Right lung (tissue), 5 donors: ENCODE measurements around the gene DHRS7. TPM values are rescaled to one million over a fixed set of nuclear protein-coding genes. Genes with fewer than 3 reads are reported as not detected.

Experiments
- polyA plus RNA-seq, 5 donors: library from polyadenylated mRNA; unstranded; fragments of 120-200 nt; gene quantifications; one replicate each; pipeline versions ENCODE4 v1.2.1 to v1.2.3, GENCODE V29; 2013; ENCODE audit warnings: inconsistent platforms in 1 of 5, low replicate concordance in 1 of 5; ENCODE audit not compliant: insufficient read length in 5 of 5, insufficient read depth in 1 of 5

DHRS7 gene
- polyA plus RNA-seq, 5 donors: 51.5 to 68.9 (median 57.1) TPM

Other genes with a start within 250 kb of the DHRS7 start
- 1 to 10 TPM in 3 of 5 donors, under 1 TPM in 2; 0.47 to 1.4 (median 1.3) TPM for gene LRRC9, start 245.3 kb downstream of the DHRS7 start, polyA plus RNA-seq
- 100 to 1,000 TPM in 4 of 5 donors, 10 to 100 TPM in 1; 84.2 to 139 (median 113) TPM for gene PCNX4, start 73.5 kb downstream of the DHRS7 start, polyA plus RNA-seq
- 10 to 100 TPM; 43.0 to 61.6 (median 56.7) TPM for gene PPM1A, start 83.8 kb upstream of the DHRS7 start, polyA plus RNA-seq